Kidney epithelial cell (primary cell): ENCODE data around the gene FAM118B. TPM values are rescaled to one million over a fixed set of nuclear protein-coding genes. Genes with fewer than 3 reads are reported as not detected.

Experiments used
- DNase-seq: peaks from one replicate; pipeline ENCODE4 v3.0.0-alpha.2; 2010; ENCODE audit warnings: low read depth
- H3K27me3 ChIP-seq: 2 replicates; pipeline ENCODE4 v1.6.0; 2011; ENCODE audit warnings: low read length; ENCODE audit not compliant: control insufficient read depth, insufficient read depth
- H3K36me3 ChIP-seq: 2 replicates; pipeline ENCODE4 v1.5.1; 2011; ENCODE audit warnings: low read length; ENCODE audit not compliant: control insufficient read depth, insufficient read depth
- H3K4me3 ChIP-seq: 2 replicates; pipeline ENCODE4 v1.5.1; 2011; ENCODE audit warnings: low read depth, mild to moderate bottlenecking, control low read depth, low read length
- total RNA-seq: library from RNA; depleted of rRNA; stranded (reverse); fragments of >200 nt; gene quantifications from 2 replicates; pipeline ENCODE4 v1.2.3, GENCODE V29; 2015
- TF ChIP-seq, protein P1 (sequence below): IDR thresholded peaks from 2 replicates; pipeline ENCODE4 v1.5.1; 2011; ENCODE audit warnings: mild to moderate bottlenecking, moderate library complexity, low read length, control low read depth, inconsistent platforms; ENCODE audit not compliant: insufficient read depth, poor library complexity, severe bottlenecking

The FAM118B gene
- total RNA-seq, 1 donor from 2014 or later: 36.0 TPM

DNA sequence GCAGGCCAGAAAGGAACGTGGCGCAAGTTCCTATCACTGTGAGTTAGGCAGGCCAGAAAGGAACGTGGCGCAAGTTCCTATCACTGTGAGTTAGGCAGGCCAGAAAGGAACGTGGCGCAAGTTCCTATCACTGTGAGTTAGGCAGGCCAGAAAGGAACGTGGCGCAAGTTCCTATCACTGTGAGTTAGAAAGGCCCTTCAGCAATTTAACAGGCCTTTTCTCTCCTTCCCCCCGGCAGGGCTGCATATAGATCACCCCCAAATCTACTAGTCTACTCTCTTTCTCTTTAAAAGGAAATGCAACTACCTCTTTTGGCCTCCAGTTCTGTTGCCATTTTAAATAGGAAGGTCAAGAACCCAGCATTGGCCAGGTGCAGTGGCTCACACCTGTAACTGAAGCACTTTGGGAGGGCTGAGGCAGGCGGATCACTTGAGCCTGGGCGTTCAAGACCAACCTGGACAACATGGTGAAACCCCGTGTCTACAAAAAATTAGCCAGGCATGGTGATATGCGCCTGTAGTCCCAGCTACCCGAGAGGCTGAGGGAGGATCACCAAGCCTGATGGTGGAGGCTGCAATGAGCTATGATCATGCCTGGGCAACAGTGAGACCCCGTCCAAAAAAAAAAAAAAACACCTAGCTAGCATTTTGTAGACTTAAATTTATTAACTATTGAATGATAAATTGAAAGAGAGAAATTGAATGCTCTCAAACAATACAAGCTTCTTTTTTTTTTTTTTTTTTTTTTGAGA is 14.9 kb downstream of the FAM118B start:
- H3K36me3 ChIP-seq: no peaks in the 10 kb centered on the region
- DNase-seq: no peak
- no peak overlapping the region for H3K4me3 ChIP-seq
- TF ChIP-seq, protein P1, sequence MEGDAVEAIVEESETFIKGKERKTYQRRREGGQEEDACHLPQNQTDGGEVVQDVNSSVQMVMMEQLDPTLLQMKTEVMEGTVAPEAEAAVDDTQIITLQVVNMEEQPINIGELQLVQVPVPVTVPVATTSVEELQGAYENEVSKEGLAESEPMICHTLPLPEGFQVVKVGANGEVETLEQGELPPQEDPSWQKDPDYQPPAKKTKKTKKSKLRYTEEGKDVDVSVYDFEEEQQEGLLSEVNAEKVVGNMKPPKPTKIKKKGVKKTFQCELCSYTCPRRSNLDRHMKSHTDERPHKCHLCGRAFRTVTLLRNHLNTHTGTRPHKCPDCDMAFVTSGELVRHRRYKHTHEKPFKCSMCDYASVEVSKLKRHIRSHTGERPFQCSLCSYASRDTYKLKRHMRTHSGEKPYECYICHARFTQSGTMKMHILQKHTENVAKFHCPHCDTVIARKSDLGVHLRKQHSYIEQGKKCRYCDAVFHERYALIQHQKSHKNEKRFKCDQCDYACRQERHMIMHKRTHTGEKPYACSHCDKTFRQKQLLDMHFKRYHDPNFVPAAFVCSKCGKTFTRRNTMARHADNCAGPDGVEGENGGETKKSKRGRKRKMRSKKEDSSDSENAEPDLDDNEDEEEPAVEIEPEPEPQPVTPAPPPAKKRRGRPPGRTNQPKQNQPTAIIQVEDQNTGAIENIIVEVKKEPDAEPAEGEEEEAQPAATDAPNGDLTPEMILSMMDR: no peak
- no peaks in the 10 kb centered on the region for H3K27me3 ChIP-seq

DNA sequence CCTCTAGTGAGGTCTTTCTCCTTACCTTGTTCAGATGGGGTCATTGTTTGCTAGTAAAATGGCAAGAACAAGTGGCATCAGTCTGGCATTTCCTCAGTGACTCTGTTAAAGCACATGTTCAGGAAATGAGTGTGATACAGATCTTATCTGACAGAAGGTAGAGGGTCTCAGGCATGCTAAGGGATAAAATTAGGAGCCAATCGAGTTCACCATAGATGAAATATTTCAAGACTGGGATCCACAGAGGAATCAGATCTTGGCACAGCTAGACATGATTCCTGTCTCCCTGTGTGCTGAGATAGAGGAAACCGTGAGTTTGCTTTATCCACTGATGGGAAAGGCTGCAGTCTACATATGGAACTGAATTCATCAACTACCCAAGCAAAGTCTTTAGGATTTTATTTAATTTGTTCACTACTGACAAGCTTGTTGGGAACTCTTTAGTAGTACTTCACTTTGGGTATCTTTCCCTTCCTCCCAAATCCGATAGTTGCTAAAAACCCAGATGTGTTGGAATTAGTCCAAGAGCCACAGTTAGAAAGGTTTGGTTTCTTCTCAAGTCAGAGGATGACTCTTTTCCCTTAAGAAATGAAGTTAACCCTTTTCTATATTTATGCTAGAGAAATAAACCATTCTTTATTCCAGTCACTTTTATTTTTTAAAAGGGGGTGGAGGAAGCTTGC is 18.4 kb downstream of the FAM118B start:
- no peaks in the 10 kb centered on the region for H3K36me3 ChIP-seq
- TF ChIP-seq, protein P1: no peak
- DNase-seq: no peak
- H3K27me3 ChIP-seq: no peaks in the 10 kb centered on the region
- no peak overlapping the region for H3K4me3 ChIP-seq

DNA sequence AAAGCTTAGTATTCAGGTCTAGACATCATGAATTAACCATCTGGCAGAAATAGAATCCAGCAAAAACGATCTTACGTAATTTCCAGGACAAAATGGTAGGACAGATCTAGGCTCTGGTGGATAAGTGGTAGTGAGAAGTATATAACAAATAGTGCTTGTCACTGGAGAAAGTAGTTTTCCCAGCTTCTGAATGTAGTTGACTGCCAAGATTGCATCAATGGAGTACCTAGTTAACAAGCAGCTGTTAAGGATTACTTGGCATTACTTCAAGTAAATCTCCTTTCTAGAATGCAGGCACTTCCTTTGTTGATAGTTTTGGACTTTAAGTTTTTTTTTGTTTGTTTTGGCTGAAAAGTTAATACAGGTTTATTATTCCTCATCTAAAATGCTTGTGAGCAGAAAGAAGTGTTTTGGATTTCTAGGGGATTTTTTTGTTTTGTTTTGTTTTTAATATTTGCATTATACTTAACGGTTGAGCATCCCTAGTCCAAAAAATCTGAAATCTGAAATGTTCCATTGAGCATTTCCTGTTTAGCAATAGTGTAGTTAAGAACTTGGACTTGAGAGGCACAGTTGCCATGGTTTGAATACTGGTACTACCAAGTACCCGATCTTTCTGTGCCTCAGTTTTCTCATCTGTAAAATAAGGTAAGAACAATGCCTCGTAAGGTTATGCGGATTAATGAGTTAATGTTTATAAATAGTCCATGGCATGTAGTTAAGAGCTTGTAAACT is 20.3 kb downstream of the FAM118B start:
- Histone ChIP-seq H3K4me3 (no peak overlapping the region), H3K36me3 (no peaks in the 10 kb centered on the region), H3K27me3 (no peaks in the 10 kb centered on the region)
- TF ChIP-seq, protein P1: no peak
- DNase-seq: no peak

DNA sequence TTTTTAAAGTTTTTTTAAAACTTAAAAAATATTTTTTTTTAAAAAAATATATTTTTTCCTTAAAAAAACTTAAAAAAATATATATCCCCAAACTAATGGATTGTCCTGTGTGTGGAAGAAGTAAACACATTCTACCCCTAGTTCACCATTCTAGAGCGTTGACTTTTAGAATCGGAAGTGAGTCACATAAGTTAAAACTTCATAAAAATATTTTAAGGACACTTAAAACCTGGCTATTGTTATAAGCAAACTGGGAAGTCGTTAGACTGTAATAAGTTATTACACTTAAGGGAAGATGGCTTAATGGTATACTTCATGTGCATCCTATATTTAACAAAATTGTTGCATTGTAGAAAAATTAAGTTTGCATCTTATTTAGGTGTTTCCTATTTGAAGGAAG is 21.1 kb downstream of the FAM118B start:
- no peak overlapping the region for H3K4me3 ChIP-seq
- TF ChIP-seq, protein P1: no peak
- H3K36me3 ChIP-seq: no peaks in the 10 kb centered on the region
- no peaks in the 10 kb centered on the region for H3K27me3 ChIP-seq
- no peak for DNase-seq

DNA sequence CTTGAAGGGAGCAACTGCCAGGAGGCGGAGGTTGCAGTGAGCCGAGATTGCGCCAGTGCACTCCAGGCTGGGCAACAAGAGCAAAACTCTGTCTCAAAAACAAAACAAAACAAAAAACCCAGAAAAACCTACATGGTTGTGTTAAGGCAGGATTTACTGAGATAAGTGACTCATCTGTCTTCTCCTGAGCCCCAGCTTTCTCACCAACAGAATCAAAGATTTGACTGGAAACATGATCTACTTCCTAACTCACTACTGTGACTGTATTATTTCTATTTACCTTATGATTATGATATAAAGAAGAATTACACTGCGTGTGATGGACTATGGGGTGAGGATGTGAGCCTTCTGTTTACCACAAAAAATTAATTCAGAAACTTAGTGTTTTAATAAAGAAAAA is 21.8 kb downstream of the FAM118B start:
- Histone ChIP-seq H3K27me3 (no peaks in the 10 kb centered on the region), H3K4me3 (no peak overlapping the region), H3K36me3 (no peaks in the 10 kb centered on the region)
- TF ChIP-seq, protein P1: no peak
- no peak for DNase-seq
